GM18507 (cell line): ENCODE measurements around the gene CCDC124.
A peak's percentile ranks its signal among the peaks of the same experiment; 100 is the strongest.

Source experiments
- DNase-seq: peaks from one replicate; pipeline ENCODE4 v3.0.0; 2011; ENCODE audit warnings: low read depth; ENCODE audit not compliant: insufficient read length; ENCODE audit errors: extremely low spot score
- FAIRE-seq: peaks from 2 replicates; lab custom pipeline; 2011; peaks lifted over from hg19 to GRCh38; lab: Jason Lieb, UNC

Gene CCDC124

GRCh38 chr19:17951157-17951989 is 18.6 kb downstream of the CCDC124 start:
- FAIRE-seq: peak; percentile 52

GRCh38 chr19:17951990-17952976 is 19.5 kb downstream of the CCDC124 start:
- DNase-seq: no peak
- FAIRE-seq: no peak

More at GRCh38 chr19:17951157-17951989, 18.6 kb downstream of the CCDC124 start:
- no peak for DNase-seq

GRCh38 chr19:17953316-17953801 is 20.5 kb downstream of the CCDC124 start:
- DNase-seq (no peak), FAIRE-seq (no peak)

GRCh38 chr19:17953869-17954268 is 21.1 kb downstream of the CCDC124 start:
- DNase-seq: no peak
- FAIRE-seq: no peak

GRCh38 chr19:17954401-17954800 is 21.6 kb downstream of the CCDC124 start:
- DNase-seq (no peak), FAIRE-seq (no peak)

- DNase-seq: no peak
- no peak for FAIRE-seq
Observed at GRCh38 chr19:17957149-17957849, 24.5 kb downstream of the CCDC124 start.

- DNase-seq (no peak), FAIRE-seq (no peak)
Observed at GRCh38 chr19:17957885-17958284, 25.1 kb downstream of the CCDC124 start.

- no peak for DNase-seq
- no peak for FAIRE-seq
Observed at GRCh38 chr19:17963936-17964691, 31.3 kb downstream of the CCDC124 start.

- DNase-seq (no peak), FAIRE-seq (no peak)
Observed at GRCh38 chr19:17965370-17966128, 32.7 kb downstream of the CCDC124 start.

GRCh38 chr19:17966129-17966483 is 33.3 kb downstream of the CCDC124 start:
- no peak for FAIRE-seq

GRCh38 chr19:17966550-17967256 is 33.9 kb downstream of the CCDC124 start, which contains the start of gene KCNN1:
TSS of gene KCNN1 (plus strand) at chr19:17967107. CDS start at chr19:17973889, 6,782 bp downstream.
- FAIRE-seq: no peak
- no peak for DNase-seq

More at GRCh38 chr19:17966129-17966483, 33.3 kb downstream of the CCDC124 start:
- no peak for DNase-seq

GRCh38 chr19:17967257-17968051 is 34.6 kb downstream of the CCDC124 start:
- no peak for DNase-seq
- FAIRE-seq: no peak

- FAIRE-seq (no peak), DNase-seq (no peak)
Observed at GRCh38 chr19:17968362-17968761, 35.5 kb downstream of the CCDC124 start.

- no peak for DNase-seq
- FAIRE-seq: no peak
Observed at GRCh38 chr19:17969096-17969792, 36.4 kb downstream of the CCDC124 start.

GRCh38 chr19:17972230-17972629 is 39.4 kb downstream of the CCDC124 start:
- DNase-seq (no peak), FAIRE-seq (no peak)

GRCh38 chr19:17973759-17974158 is 40.9 kb downstream of the CCDC124 start:
- no peak for FAIRE-seq
- DNase-seq: no peak
